WTC11 (cell line): ENCODE measurements around the gene PINK1. TPM values are rescaled to one million over a fixed set of nuclear protein-coding genes. Genes with fewer than 3 reads are reported as not detected.

ENCODE experiments used
- ATAC-seq: fragments of 200-7000 bp; cut with Tn5 transposase; 2 replicates; pipeline ENCODE4 v1.10.0; 2021; ENCODE audit warnings: mild to moderate bottlenecking, moderate library complexity
- CTCF ChIA-PET: fragments of 300-600 bp; sonication (Branson Sonifier 250); formaldehyde crosslinking; loops from one replicate; lab custom pipeline; 2021; ENCODE audit warnings: antibody characterized with exemption; lab: Charles Lee
- POLR2A ChIA-PET: fragments of 350-600 bp; sonication (Branson Sonifier 250); formaldehyde crosslinking; loops from one replicate; lab custom pipeline; 2021; ENCODE audit warnings: antibody characterized with exemption; lab: Charles Lee
- DNase-seq: peaks from one replicate; pipeline ENCODE4 v3.0.0; 2021; ENCODE audit warnings: low spot score
- H3K27ac Mint-ChIP-seq: 2 replicates; pipeline ENCODE4 v1.8.0; 2021; ENCODE audit warnings: mixed read lengths
- H3K27me3 Mint-ChIP-seq: 2 replicates; pipeline ENCODE4 v1.8.0; 2021; ENCODE audit warnings: low read depth, mild to moderate bottlenecking, moderate library complexity, mixed read lengths
- H3K36me3 Mint-ChIP-seq: 2 replicates; pipeline ENCODE4 v1.8.0; 2021; ENCODE audit warnings: mixed read lengths
- H3K4me1 Mint-ChIP-seq: 2 replicates; pipeline ENCODE4 v1.8.0; 2022; ENCODE audit warnings: mixed read lengths
- H3K4me3 Mint-ChIP-seq: 2 replicates; pipeline ENCODE4 v1.8.0; 2021; ENCODE audit warnings: mild to moderate bottlenecking, moderate library complexity, mixed read lengths
- H3K9me3 Mint-ChIP-seq: 2 replicates; pipeline ENCODE4 v1.8.0; 2021; ENCODE audit warnings: mixed read lengths
- ESRRA ChIP-seq: sonication (generic); formaldehyde crosslinking; IDR thresholded peaks from 2 replicates; pipeline ENCODE4 v1.8.1; 2022; ENCODE audit warnings: mild to moderate bottlenecking, missing genetic modification reagents, borderline replicate concordance
- IRF2 ChIP-seq: sonication (generic); formaldehyde crosslinking; IDR thresholded peaks from 2 replicates; pipeline ENCODE4 v1.8.0; 2022; ENCODE audit warnings: low read depth, missing genetic modification reagents, borderline replicate concordance
- ZNF219 ChIP-seq: sonication (generic); formaldehyde crosslinking; IDR thresholded peaks from 2 replicates; pipeline ENCODE4 v1.8.0; 2023; ENCODE audit warnings: missing genetic modification reagents, mild to moderate bottlenecking, borderline replicate concordance
- total RNA-seq: library from RNA; stranded (reverse); gene quantifications from 3 replicates; pipeline ENCODE4 v1.2.3, GENCODE V29; 2021
- TF ChIP-seq, protein P1 (sequence below): sonication (generic); formaldehyde crosslinking; IDR thresholded peaks from 2 replicates; pipeline ENCODE4 v1.8.1; 2022; ENCODE audit warnings: low read depth, missing genetic modification reagents, borderline replicate concordance
- TF ChIP-seq, protein P2 (sequence below): sonication (generic); formaldehyde crosslinking; IDR thresholded peaks from 2 replicates; pipeline ENCODE4 v1.8.0; 2022; ENCODE audit warnings: mild to moderate bottlenecking, missing genetic modification reagents
- TF ChIP-seq, protein P3 (sequence below): sonication (generic); formaldehyde crosslinking; IDR thresholded peaks from 2 replicates; pipeline ENCODE4 v1.8.0; 2023; ENCODE audit warnings: missing genetic modification reagents, mild to moderate bottlenecking, borderline replicate concordance
- TF ChIP-seq, protein P4 (sequence below): sonication (generic); formaldehyde crosslinking; IDR thresholded peaks from 2 replicates; pipeline ENCODE4 v1.8.1; 2023; ENCODE audit warnings: mild to moderate bottlenecking, missing genetic modification reagents
- TF ChIP-seq, protein P5 (sequence below): sonication (generic); formaldehyde crosslinking; conservative IDR thresholded peaks from 2 replicates; pipeline ENCODE4 v1.8.1; 2023; ENCODE audit warnings: mild to moderate bottlenecking, low read depth, missing genetic modification reagents, moderate library complexity
- TF ChIP-seq, protein P6 (sequence below): sonication (generic); formaldehyde crosslinking; IDR thresholded peaks from 2 replicates; pipeline ENCODE4 v1.8.1; 2023; ENCODE audit warnings: mild to moderate bottlenecking, missing genetic modification reagents, moderate library complexity

Gene PINK1
- total RNA-seq, 1 experiment from 2014 or later, result 47.7 TPM

DNA sequence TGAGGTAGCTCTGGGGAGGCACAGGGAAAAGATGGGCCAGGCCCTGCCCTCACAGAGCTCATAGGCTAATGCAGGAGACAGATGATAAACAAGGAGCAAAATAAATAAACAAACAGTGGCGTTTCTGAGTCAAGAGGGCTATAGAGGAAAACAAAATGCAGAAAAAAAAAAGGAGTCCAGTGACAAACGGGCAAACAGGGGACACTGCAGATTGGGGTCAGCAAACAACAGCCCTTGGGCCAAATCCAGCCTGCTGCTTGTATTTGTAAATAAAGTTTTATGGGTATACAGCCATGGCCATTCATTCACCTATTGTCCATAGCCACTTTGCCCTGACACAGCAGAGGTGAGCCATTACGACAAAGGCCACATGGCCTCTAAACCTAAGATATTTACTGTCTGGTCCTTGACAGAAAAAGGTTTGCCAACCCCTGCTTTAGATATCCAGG is 19.1 kb upstream of the PINK1 start:
- Mint-ChIP-seq H3K36me3 (no peaks in the 10 kb centered on the region), H3K4me1 (peaks cover 36% of the 10 kb centered on the region), H3K27ac (peak overlapping the region; percentile 73), H3K4me3 (no peak overlapping the region), H3K9me3 (no peaks in the 10 kb centered on the region), H3K27me3 (no peaks in the 10 kb centered on the region)
- ChIA-PET CTCF (interaction anchor here (0.6 to 2.9 kb wide), 5 partner anchors 11 to 100 kb away, joined by 3 to 14 read pairs (median 6); no protein-coding TSS in a partner anchor), POLR2A (no interaction called here)
- DNase-seq (no peak), ATAC-seq (no peak)
- TF ChIP-seq ZNF219 (CRISPR knock-in tag) (no peak), IRF2 (CRISPR knock-in tag) (no peak), ESRRA (CRISPR knock-in tag) (no peak)
- TF ChIP-seq, protein P1, sequence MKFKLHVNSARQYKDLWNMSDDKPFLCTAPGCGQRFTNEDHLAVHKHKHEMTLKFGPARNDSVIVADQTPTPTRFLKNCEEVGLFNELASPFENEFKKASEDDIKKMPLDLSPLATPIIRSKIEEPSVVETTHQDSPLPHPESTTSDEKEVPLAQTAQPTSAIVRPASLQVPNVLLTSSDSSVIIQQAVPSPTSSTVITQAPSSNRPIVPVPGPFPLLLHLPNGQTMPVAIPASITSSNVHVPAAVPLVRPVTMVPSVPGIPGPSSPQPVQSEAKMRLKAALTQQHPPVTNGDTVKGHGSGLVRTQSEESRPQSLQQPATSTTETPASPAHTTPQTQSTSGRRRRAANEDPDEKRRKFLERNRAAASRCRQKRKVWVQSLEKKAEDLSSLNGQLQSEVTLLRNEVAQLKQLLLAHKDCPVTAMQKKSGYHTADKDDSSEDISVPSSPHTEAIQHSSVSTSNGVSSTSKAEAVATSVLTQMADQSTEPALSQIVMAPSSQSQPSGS, result no peak
- TF ChIP-seq, protein P2, sequence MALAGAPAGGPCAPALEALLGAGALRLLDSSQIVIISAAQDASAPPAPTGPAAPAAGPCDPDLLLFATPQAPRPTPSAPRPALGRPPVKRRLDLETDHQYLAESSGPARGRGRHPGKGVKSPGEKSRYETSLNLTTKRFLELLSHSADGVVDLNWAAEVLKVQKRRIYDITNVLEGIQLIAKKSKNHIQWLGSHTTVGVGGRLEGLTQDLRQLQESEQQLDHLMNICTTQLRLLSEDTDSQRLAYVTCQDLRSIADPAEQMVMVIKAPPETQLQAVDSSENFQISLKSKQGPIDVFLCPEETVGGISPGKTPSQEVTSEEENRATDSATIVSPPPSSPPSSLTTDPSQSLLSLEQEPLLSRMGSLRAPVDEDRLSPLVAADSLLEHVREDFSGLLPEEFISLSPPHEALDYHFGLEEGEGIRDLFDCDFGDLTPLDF, result no peak
- TF ChIP-seq, protein P3, sequence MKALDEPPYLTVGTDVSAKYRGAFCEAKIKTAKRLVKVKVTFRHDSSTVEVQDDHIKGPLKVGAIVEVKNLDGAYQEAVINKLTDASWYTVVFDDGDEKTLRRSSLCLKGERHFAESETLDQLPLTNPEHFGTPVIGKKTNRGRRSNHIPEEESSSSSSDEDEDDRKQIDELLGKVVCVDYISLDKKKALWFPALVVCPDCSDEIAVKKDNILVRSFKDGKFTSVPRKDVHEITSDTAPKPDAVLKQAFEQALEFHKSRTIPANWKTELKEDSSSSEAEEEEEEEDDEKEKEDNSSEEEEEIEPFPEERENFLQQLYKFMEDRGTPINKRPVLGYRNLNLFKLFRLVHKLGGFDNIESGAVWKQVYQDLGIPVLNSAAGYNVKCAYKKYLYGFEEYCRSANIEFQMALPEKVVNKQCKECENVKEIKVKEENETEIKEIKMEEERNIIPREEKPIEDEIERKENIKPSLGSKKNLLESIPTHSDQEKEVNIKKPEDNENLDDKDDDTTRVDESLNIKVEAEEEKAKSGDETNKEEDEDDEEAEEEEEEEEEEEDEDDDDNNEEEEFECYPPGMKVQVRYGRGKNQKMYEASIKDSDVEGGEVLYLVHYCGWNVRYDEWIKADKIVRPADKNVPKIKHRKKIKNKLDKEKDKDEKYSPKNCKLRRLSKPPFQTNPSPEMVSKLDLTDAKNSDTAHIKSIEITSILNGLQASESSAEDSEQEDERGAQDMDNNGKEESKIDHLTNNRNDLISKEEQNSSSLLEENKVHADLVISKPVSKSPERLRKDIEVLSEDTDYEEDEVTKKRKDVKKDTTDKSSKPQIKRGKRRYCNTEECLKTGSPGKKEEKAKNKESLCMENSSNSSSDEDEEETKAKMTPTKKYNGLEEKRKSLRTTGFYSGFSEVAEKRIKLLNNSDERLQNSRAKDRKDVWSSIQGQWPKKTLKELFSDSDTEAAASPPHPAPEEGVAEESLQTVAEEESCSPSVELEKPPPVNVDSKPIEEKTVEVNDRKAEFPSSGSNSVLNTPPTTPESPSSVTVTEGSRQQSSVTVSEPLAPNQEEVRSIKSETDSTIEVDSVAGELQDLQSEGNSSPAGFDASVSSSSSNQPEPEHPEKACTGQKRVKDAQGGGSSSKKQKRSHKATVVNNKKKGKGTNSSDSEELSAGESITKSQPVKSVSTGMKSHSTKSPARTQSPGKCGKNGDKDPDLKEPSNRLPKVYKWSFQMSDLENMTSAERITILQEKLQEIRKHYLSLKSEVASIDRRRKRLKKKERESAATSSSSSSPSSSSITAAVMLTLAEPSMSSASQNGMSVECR (CRISPR knock-in tag), result no peak
- TF ChIP-seq, protein P4, sequence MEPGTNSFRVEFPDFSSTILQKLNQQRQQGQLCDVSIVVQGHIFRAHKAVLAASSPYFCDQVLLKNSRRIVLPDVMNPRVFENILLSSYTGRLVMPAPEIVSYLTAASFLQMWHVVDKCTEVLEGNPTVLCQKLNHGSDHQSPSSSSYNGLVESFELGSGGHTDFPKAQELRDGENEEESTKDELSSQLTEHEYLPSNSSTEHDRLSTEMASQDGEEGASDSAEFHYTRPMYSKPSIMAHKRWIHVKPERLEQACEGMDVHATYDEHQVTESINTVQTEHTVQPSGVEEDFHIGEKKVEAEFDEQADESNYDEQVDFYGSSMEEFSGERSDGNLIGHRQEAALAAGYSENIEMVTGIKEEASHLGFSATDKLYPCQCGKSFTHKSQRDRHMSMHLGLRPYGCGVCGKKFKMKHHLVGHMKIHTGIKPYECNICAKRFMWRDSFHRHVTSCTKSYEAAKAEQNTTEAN (CRISPR knock-in tag), result no peak
- TF ChIP-seq, protein P5, sequence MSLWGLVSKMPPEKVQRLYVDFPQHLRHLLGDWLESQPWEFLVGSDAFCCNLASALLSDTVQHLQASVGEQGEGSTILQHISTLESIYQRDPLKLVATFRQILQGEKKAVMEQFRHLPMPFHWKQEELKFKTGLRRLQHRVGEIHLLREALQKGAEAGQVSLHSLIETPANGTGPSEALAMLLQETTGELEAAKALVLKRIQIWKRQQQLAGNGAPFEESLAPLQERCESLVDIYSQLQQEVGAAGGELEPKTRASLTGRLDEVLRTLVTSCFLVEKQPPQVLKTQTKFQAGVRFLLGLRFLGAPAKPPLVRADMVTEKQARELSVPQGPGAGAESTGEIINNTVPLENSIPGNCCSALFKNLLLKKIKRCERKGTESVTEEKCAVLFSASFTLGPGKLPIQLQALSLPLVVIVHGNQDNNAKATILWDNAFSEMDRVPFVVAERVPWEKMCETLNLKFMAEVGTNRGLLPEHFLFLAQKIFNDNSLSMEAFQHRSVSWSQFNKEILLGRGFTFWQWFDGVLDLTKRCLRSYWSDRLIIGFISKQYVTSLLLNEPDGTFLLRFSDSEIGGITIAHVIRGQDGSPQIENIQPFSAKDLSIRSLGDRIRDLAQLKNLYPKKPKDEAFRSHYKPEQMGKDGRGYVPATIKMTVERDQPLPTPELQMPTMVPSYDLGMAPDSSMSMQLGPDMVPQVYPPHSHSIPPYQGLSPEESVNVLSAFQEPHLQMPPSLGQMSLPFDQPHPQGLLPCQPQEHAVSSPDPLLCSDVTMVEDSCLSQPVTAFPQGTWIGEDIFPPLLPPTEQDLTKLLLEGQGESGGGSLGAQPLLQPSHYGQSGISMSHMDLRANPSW (CRISPR knock-in tag), result no peak
- TF ChIP-seq, protein P6, sequence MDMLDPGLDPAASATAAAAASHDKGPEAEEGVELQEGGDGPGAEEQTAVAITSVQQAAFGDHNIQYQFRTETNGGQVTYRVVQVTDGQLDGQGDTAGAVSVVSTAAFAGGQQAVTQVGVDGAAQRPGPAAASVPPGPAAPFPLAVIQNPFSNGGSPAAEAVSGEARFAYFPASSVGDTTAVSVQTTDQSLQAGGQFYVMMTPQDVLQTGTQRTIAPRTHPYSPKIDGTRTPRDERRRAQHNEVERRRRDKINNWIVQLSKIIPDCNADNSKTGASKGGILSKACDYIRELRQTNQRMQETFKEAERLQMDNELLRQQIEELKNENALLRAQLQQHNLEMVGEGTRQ (CRISPR knock-in tag), result no peak
